Sigmoid colon (tissue), 7 donors: ENCODE measurements around the gene COL15A1. TPM values are rescaled to one million over a fixed set of nuclear protein-coding genes. Genes with fewer than 3 reads are reported as not detected.

Experiments used
- DNase-seq: peaks from one replicate; pipeline ENCODE4 v3.0.0-alpha.2; 2019
- H3K27ac ChIP-seq, 4 donors: fragments of 200-600 bp; sonication (generic); one replicate each; pipeline ENCODE4 v1.5.1; 2016 to 2019; ENCODE audit warnings: mild to moderate bottlenecking in 1 of 4
- H3K27me3 ChIP-seq, 3 donors: fragments of 200-600 bp; sonication (generic); one replicate each; pipeline ENCODE4 v1.5.1; 2019; ENCODE audit warnings: mild to moderate bottlenecking in 1 of 3
- H3K36me3 ChIP-seq, 4 donors: fragments of 200-600 bp; sonication (generic); one replicate each; pipeline ENCODE4 v1.5.1; 2016 to 2019
- H3K4me1 ChIP-seq, 4 donors: fragments of 200-600 bp; sonication (generic); one replicate each; pipeline ENCODE4 v1.5.1; 2017 to 2019
- H3K4me3 ChIP-seq, 4 donors: fragments of 200-600 bp; sonication (generic); one replicate each; pipeline ENCODE4 v1.5.1; 2017 to 2019; ENCODE audit warnings: mild to moderate bottlenecking in 2 of 4, moderate library complexity in 1 of 4
- H3K9me3 ChIP-seq, 4 donors: fragments of 200-600 bp in 3 of 4; sonication (generic) in 3 of 4; one replicate each; pipeline versions ENCODE4 v1.5.1 to v1.6.1; 2013 to 2019
- EP300 ChIP-seq, 4 donors: sonication (generic); formaldehyde crosslinking; IDR thresholded peaks; one replicate each; pipeline ENCODE4 v1.6.1; 2017; ENCODE audit warnings: antibody characterized with exemption in 4 of 4
- POLR2A ChIP-seq, 2 donors: fragments of 450-650 bp; IDR thresholded peaks; one replicate each; pipeline ENCODE4 v1.6.1; 2016; ENCODE audit warnings: antibody characterized with exemption in 2 of 2, mild to moderate bottlenecking in 2 of 2, moderate library complexity in 2 of 2
- POLR2AphosphoS5 ChIP-seq, 4 donors: sonication (generic); formaldehyde crosslinking; IDR thresholded peaks; one replicate each; pipeline ENCODE4 v1.6.1; 2017; ENCODE audit warnings: antibody characterized with exemption in 4 of 4
- WGBS, 2 donors: extraction: QIAGEN DNeasy Blood & Tissue Kit; methylation state at CpG; one replicate each; pipeline ENCODE4 v1.1.7; 2013; 5-methylcytosine and 5-hydroxymethylcytosine counted together
- intact Hi-C: fragments of 100-400 bp; cut with DNase I; formaldehyde crosslinking; loops from one replicate; pipeline ENCODE4 v1.15.1; 2023
- polyA plus RNA-seq, 3 donors: library from polyadenylated mRNA; stranded (reverse); fragments of 200-250 nt; gene quantifications; one replicate each; pipeline ENCODE4 v1.2.3, GENCODE V29; 2013
- total RNA-seq, 4 donors: library from RNA; depleted of rRNA; stranded (reverse); fragments of >200 nt; gene quantifications; one replicate each; pipeline ENCODE4 v1.1.0, GENCODE V29; 2016
- TF ChIP-seq, protein P1 (sequence below), 4 experiments: fragments of 450-650 bp in 3 of 4; fragments of 200-600 bp in 1 of 4; IDR thresholded peaks; one replicate each; pipeline ENCODE4 v1.5.1; 2016 to 2019; ENCODE audit warnings: antibody characterized with exemption in 4 of 4, mild to moderate bottlenecking in 3 of 4, moderate library complexity in 2 of 4
- donor health status: healthy with polysubstance abuse.
- donor health status: Bipolar disorder and iron deficiency.
- donor health status: healthy.

The COL15A1 gene
- total and polyA plus RNA-seq, 7 donors: under 0.01 to 104 (median 21.4) TPM

DNA sequence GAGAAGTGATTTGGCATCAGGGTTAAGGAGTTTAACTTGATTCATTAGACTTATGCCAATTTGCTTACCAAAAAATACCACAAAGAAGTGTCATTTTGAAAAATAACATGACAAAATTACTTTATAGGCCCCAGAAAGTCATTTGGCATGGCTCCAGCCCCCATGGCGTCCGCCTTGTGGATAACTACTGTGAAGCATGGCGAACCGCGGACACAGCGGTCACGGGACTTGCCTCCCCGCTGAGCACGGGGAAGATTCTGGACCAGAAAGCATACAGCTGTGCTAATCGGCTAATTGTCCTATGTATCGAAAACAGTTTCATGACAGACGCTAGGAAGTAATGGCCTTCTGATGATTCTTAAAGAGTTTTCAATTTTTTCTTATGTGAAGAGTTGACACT is 125.8 kb downstream of the COL15A1 start:
- peak overlapping the region in 1 of 4 donors; percentile 16 for H3K27ac ChIP-seq
- no peak overlapping the region for H3K4me3 ChIP-seq
- peaks cover 0 to 6% (median 0%) of the 10 kb centered on the region in 4 donors for H3K4me1 ChIP-seq
- H3K27me3 ChIP-seq: no peaks in the 10 kb centered on the region
- TF ChIP-seq POLR2AphosphoS5 (IDR thresholded peaks at IDR 0.05) (no peak), EP300 (IDR thresholded peaks at IDR 0.05) (no peak)
- H3K9me3 ChIP-seq: no peaks in the 10 kb centered on the region
- DNase-seq: no peak
- peaks cover 11 to 45% (median 18%) of the 10 kb centered on the region in 4 donors for H3K36me3 ChIP-seq
- intact Hi-C loops: no loop called here
- 93 to 95% methylated on average over 12 of the region's 12 CpGs for WGBS, 2 donors

DNA sequence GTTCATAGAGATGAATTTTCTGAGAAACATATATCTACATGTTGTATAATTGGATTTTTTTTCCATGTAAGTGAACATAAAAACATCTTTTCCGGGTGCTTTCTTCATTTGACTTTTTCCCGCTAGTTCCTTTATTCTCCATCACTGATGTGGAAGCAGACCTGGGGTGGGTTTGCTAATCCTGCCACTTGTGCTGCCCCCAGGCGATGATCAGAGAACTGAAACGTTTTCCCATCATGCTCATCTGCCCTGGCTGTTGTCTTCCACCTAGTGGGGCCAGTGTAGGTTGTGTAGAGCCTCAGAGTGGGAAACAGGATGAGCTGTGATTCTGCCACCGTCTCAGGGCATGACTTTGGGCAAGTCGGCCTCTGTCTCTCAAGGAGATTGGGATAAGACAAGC is 127.0 kb downstream of the COL15A1 start:
- intact Hi-C loops: no loop called here
- Histone ChIP-seq H3K27me3 (no peaks in the 10 kb centered on the region), H3K27ac (peak overlapping the region in 3 of 4 donors; percentile 29 to 48 (median 30)), H3K36me3 (peaks cover 8 to 38% (median 18%) of the 10 kb centered on the region in 4 donors), H3K9me3 (no peaks in the 10 kb centered on the region), H3K4me1 (peaks cover 0 to 12% (median 2%) of the 10 kb centered on the region in 4 donors), H3K4me3 (no peak overlapping the region)
- WGBS, 2 donors: 83 to 84% methylated on average over 6 of the region's 6 CpGs
- TF ChIP-seq, protein P1, sequence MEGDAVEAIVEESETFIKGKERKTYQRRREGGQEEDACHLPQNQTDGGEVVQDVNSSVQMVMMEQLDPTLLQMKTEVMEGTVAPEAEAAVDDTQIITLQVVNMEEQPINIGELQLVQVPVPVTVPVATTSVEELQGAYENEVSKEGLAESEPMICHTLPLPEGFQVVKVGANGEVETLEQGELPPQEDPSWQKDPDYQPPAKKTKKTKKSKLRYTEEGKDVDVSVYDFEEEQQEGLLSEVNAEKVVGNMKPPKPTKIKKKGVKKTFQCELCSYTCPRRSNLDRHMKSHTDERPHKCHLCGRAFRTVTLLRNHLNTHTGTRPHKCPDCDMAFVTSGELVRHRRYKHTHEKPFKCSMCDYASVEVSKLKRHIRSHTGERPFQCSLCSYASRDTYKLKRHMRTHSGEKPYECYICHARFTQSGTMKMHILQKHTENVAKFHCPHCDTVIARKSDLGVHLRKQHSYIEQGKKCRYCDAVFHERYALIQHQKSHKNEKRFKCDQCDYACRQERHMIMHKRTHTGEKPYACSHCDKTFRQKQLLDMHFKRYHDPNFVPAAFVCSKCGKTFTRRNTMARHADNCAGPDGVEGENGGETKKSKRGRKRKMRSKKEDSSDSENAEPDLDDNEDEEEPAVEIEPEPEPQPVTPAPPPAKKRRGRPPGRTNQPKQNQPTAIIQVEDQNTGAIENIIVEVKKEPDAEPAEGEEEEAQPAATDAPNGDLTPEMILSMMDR (IDR thresholded peaks at IDR 0.05): no peak
- TF ChIP-seq POLR2AphosphoS5 (IDR thresholded peaks at IDR 0.05) (no peak), POLR2A (IDR thresholded peaks at IDR 0.05) (no peak), EP300 (IDR thresholded peaks at IDR 0.05) (no peak)
- DNase-seq: no peak

DNA sequence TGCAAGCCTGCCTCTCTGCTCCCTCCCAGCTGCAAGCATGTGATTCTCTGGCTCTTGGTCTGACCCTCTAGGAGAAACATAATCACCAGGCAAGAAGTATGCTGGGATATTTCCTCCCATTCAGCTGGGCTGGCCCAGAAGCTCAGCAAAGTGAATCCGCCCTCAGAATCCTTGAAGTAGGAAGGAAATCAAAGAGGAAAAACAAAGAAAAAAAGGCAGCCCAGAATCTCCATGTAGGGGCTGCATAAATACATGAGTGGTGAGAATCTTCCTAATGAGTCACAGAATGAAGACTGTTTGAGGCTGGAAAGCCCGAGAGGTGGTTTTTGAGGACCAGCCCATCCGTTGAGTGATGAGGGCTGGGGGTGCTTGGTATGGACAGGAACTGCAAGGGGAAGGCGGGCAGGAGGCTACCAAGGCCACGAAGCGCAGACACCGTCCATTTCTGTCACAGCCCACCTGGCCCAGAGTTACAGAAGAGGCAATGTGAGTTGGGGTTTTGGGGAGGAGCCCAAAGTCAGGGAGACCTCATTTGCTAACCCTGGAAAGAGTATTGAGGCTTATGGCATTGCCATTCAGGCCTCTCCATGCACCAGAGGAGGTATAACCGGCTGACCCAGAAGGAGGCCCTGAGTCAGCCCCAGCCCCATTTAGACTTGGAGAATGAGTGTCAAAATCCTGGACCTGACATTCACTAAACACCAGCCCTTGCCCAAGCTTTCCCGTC is 127.8 kb downstream of the COL15A1 start:
- no peaks in the 10 kb centered on the region for H3K9me3 ChIP-seq
- no peaks in the 10 kb centered on the region for H3K27me3 ChIP-seq
- TF ChIP-seq POLR2AphosphoS5 (IDR thresholded peaks at IDR 0.05): no peak
- no peak for TF ChIP-seq EP300 (IDR thresholded peaks at IDR 0.05)
- no peak for TF ChIP-seq POLR2A (IDR thresholded peaks at IDR 0.05)
- TF ChIP-seq, protein P1 (IDR thresholded peaks at IDR 0.05): no peak
- no peak for DNase-seq
- H3K27ac ChIP-seq: peak overlapping the region; percentile 29 to 48 (median 30)
- no peak overlapping the region for H3K4me3 ChIP-seq
- intact Hi-C loops: no loop called here
- 90 to 92% methylated on average over 9 of the region's 9 CpGs for WGBS, 2 donors
- peaks cover 0 to 12% (median 4%) of the 10 kb centered on the region in 4 donors for H3K4me1 ChIP-seq
- H3K36me3 ChIP-seq: peaks cover 8 to 35% (median 18%) of the 10 kb centered on the region in 4 donors

GRCh38 chr9:99072040-99072394 is 128.3 kb downstream of the COL15A1 start:
- Histone ChIP-seq H3K9me3 (no peaks in the 10 kb centered on the region), H3K27ac (peak overlapping the region in 2 of 4 donors; percentile 29 to 30), H3K4me3 (no peak overlapping the region), H3K36me3 (peaks cover 8 to 29% (median 17%) of the 10 kb centered on the region in 4 donors), H3K27me3 (no peaks in the 10 kb centered on the region), H3K4me1 (peaks cover 0 to 12% (median 6%) of the 10 kb centered on the region in 4 donors)
- no peak for TF ChIP-seq EP300 (IDR thresholded peaks at IDR 0.05)
- TF ChIP-seq POLR2AphosphoS5 (IDR thresholded peaks at IDR 0.05): no peak
- TF ChIP-seq, protein P1 (IDR thresholded peaks at IDR 0.05): no peak
- no peak for TF ChIP-seq POLR2A (IDR thresholded peaks at IDR 0.05)
- WGBS, 2 donors: 82 to 83% methylated on average over 6 of the region's 6 CpGs
- no peak for DNase-seq
- intact Hi-C loops: no loop called here

GRCh38 chr9:99073347-99073746 is 129.6 kb downstream of the COL15A1 start:
- Histone ChIP-seq H3K4me1 (peaks cover 0 to 12% (median 6%) of the 10 kb centered on the region in 4 donors), H3K4me3 (no peak overlapping the region), H3K27ac (no peak overlapping the region), H3K9me3 (no peaks in the 10 kb centered on the region), H3K36me3 (peaks cover 0 to 18% (median 11%) of the 10 kb centered on the region in 4 donors), H3K27me3 (no peaks in the 10 kb centered on the region)
- DNase-seq: no peak
- 61 to 85% methylated on average over 2 of the region's 2 CpGs for WGBS, 2 donors
- intact Hi-C loops: no loop called here
- TF ChIP-seq EP300 (IDR thresholded peaks at IDR 0.05) (no peak), POLR2AphosphoS5 (IDR thresholded peaks at IDR 0.05) (no peak), POLR2A (IDR thresholded peaks at IDR 0.05) (no peak)
- TF ChIP-seq, protein P1 (IDR thresholded peaks at IDR 0.05): no peak
